ENCODE data around the gene BACH2.

BACH2 gene

DNA sequence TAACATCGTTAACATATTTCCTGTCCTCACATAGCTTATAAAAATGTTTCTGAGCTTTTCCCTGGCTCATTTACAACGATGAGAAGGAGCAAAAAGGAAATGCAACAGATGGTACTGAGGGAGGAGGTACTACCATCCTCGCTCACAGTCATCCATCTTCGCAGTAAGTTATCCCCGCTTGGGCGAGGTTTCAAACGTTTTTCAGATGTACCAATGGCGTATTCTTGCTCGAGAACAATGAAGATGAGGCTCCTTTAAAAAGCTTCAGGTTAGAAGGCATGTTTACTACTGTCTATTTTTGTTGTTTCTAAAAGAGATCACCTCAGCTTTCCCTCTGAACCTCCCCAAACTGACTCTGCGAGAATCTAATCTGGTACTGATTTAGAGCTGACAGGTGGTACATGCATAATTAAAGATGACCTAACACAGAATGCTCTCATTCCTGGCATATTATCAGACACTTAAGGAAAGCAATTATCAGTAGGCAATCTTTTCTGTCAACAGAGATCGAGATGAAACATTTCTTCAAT, 223.6 kb downstream of the BACH2 start:
- no peak for TF ChIP-seq CTCF (conservative IDR thresholded peaks at IDR 0.05; ENCODE audit: low read depth, low read length)
- DNase-seq (ENCODE audit: low read depth): no peak
- H3K4me3 ChIP-seq (ENCODE audit: low read depth, low read length): no peak overlapping the region

DNA sequence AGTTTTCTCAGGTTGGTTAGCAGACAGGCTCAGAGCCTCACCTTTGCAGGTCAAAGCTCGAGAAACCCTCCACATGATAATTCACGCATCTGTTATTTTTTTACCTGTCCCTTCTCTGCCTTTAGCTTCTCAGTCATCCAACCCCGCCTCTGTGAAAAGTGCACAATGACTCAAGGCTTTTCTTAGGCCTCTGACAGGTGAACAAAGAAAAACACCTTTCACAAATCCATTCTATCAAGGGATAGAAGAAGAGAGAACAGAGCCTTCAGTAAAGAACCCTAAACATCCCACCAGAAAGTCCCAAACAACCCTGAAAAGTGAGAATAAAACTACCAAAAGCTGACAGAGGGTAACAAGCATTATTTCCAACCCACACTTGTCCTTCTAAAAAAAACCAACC, 224.1 kb downstream of the BACH2 start:
- no peak overlapping the region for H3K4me3 ChIP-seq (ENCODE audit: low read depth, low read length)
- TF ChIP-seq CTCF (conservative IDR thresholded peaks at IDR 0.05; ENCODE audit: low read depth, low read length): no peak
- DNase-seq (ENCODE audit: low read depth): no peak

DNA sequence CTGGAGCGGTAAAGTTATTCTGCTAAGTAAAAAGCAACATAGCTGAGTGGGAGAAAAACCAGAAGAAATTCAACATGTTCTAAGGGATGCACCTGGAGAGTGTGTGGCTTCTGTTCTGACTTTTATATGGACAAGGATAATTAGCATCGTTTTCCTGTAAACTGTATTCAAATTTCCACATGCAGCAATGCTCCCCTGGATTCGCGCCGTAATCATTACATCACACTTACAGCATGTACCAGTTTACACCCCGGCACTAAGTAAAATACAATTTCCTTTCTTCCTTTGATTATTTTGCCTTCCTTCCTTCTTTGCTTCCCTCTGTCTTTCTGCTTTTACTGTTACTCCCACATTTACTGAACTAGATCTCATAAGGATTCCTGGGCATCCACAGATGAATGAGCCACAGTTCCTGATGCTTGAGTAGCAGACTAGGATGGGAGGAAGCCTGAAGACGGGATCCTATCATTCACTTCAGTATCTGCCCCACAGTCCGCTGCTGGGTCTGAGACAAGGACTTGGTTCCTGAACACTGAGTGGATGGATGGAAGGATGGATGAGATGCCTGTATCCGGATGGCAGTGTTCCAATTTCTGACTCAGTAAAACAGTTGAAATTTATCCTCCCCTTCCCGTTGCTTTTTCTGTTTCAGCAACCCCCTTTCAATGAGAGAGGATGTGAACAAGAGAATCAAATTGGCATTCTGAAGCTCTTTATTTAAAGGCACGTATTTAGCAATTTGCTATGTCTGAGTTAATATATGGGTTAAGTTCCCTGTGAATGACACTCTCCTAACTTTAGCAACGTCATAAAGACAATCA, 227.7 kb downstream of the BACH2 start:
- peak; percentile 37 for DNase-seq (ENCODE audit: low read depth)
- TF ChIP-seq CTCF (conservative IDR thresholded peaks at IDR 0.05; ENCODE audit: low read depth, low read length): no peak
- no peak overlapping the region for H3K4me3 ChIP-seq (ENCODE audit: low read depth, low read length)

DNA sequence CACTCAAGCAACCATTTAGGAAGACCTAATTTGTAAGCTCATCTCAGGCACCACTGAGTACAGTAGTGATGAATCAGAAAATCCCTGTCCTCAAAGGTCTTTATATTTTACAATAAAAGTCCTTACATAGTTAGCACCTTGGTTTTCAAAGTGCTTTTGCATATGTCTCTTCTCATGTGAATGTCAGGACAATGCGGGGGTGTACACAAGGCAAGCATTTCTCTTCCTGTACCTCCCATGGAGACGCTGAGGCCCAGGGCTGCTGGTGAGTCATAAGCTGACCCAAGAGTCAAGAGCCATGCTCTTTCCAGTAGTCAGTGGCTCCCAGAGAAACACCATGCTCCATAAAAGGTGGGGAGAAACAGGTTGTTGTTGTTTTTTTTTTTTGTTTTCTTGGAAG, 228.4 kb downstream of the BACH2 start:
- peak; percentile 90 for DNase-seq (ENCODE audit: low read depth)
- TF ChIP-seq CTCF (conservative IDR thresholded peaks at IDR 0.05; ENCODE audit: low read depth, low read length): no peak
- H3K4me3 ChIP-seq (ENCODE audit: low read depth, low read length): no peak overlapping the region

GRCh38 chr6:90066697-90067096, 229.9 kb downstream of the BACH2 start:
- TF ChIP-seq CTCF (conservative IDR thresholded peaks at IDR 0.05; ENCODE audit: low read depth, low read length): no peak
- no peak for DNase-seq (ENCODE audit: low read depth)
- no peak overlapping the region for H3K4me3 ChIP-seq (ENCODE audit: low read depth, low read length)

- H3K4me3 ChIP-seq (ENCODE audit: low read depth, low read length): no peak overlapping the region
- DNase-seq (ENCODE audit: low read depth): no peak
- TF ChIP-seq CTCF (conservative IDR thresholded peaks at IDR 0.05; ENCODE audit: low read depth, low read length): no peak
These were observed 231.5 kb downstream of the BACH2 start for GRCh38 chr6:90065173-90065572.

- H3K4me3 ChIP-seq (ENCODE audit: low read depth, low read length): no peak overlapping the region
- no peak for TF ChIP-seq CTCF (conservative IDR thresholded peaks at IDR 0.05; ENCODE audit: low read depth, low read length)
- DNase-seq (ENCODE audit: low read depth): peak; percentile 48
These were observed 234.0 kb downstream of the BACH2 start for GRCh38 chr6:90062667-90063066.
